GM21390 (cell line): Measurements from ENCODE around the gene MYO16.
"Not testable (repeated sequence)": the region's sequence is repeated elsewhere in the genome, so short reads cannot be mapped to it uniquely, and the experiment has no call there.

ENCODE experiments used
- ATAC-seq: cut with Tn5 transposase; IDR thresholded peaks from one replicate; pipeline ENCODE4 v1.9.1; 2021; ENCODE audit not compliant: unreplicated experiment

MYO16 gene

DNA sequence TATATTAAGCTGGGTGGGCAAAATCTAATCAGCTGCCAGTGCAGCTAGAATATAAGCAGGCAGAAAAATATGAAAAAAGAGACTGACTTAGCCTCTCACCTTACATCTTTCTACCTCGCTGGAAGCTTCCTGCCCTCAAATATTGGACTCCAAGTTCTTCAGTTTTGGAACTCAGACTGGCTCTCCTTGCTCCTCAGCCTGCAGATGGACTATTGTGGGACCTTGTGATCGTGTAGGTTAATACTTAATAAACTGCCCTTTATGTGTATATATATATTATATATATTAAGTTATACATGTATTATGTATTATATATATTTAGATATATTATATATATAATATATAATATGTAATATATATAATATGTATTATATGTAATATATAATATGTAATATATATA lies 588.1 kb downstream of the MYO16 start:
- not testable (repeated sequence) for ATAC-seq

DNA sequence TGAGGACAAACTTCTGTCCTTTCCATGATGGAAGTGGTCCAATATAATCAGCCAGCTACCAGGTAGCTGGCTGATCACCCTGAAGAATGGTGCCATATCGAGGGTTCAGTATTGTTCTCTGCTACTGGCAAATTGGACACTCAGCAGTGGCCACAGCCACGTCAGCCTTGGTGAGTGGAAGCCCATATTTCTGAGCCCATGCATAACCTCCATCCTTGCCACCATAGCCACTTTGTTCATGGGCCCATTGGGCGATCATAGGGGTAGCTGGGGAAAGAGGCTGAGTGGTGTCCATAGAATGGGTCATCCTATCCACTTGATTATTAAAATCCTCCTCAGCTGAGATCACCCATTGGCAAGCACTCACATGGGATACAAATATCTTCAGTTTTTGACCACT lies 591.2 kb downstream of the MYO16 start:
- ATAC-seq: no peak

DNA sequence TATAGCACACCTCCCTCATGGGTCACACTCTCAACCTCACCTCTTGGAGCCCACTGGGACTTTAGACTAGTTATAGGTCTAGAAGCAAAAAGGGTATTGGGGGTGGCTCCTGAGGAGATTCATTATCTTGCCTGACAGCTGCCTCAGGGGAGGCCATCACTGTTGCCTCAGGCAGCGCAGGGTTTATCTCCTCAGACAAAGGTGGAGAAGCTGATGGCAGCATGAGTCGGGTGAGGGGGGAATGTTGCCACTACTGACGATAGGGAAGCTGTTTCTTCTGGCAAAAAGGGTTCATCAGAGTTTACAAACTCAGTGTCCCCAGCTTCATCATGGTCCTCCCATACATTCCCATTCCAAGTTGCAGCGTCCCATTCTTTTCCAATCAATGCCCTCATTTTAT lies 594.6 kb downstream of the MYO16 start:
- ATAC-seq: no peak

DNA sequence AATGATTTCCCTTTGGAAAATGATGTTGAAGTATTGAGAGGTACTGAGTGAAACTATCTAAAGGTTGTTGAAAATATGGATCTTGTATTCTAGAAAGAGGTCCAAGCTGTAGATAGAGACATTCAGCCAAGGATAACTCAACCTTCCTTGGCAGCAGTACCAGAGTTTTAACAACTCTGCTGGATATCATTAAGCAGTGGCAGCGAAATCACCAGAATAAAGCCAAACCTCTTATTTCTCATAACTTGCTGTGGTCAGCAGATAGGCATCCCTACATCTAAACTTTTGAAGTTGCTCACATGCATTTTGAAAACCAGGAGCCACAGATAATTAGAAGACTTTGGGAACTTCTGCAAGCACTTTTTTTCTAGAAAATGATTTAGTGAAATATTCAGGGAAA lies 597.2 kb downstream of the MYO16 start:
- ATAC-seq: no peak

DNA sequence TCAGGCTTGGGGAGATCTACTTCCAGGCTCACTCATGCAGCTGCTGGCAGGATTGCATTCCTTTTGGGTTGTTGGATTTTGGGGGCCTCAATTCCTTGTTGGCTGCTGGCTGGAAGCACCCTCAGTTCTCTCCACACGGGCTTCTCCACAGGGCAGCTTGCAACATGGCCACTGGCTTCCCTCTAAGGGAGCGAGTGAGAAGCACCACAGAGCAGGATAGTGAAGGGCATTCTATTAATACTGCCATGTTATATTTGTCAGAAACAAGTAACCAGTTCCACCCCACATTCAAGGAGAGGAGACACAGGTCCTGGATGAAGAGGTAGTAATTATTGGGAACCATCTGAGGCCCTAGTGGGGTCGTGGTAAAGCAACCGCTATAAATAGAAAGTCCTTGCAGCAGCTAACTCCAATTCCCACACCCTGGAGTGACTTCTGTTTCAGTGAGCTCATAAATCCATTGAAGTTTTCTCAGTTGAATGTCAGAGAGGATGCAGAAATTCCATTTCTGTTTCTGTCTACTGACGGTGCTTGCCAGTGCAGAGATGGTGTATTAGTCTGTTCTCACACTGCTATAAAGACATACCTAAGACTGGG lies 598.0 kb downstream of the MYO16 start:
- no peak for ATAC-seq

DNA sequence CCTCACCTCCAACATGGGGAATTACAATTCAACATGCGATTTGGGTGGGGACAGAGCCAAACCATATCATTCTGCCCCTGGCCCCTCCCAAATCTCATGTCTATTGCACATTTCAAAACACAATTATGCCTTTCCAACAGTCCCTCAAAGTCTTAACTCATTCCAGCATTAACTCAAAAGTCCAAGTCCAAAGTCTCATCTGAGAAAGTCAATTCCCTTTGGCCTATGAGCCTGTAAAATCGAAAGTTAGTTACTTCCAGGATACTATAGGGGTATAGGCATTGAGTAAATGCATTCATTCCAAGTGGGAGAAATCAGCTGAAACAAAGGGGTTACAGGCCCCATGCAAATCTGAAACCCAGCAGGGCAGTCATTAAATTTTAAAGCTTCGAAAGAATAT lies 598.8 kb downstream of the MYO16 start:
- ATAC-seq: no peak

DNA sequence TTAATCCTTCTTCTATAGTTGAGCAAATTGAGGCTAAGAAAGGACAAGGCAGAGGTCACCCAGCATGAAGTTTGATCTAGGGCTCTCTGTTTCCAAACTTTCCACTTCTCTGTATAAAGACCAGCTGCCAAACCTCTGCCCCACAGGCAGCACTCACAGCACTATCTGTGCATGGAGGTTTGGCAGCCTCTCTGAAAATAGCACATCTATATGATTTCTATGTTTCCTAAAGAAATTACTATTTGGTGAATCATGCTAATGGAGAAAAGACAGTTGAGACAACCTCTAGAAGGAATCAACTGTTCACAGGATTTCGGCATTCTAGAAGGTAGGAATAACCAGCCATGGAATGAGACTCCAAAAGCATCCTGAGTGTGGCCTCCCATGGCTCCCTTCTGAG lies 602.5 kb downstream of the MYO16 start:
- ATAC-seq: no peak

DNA sequence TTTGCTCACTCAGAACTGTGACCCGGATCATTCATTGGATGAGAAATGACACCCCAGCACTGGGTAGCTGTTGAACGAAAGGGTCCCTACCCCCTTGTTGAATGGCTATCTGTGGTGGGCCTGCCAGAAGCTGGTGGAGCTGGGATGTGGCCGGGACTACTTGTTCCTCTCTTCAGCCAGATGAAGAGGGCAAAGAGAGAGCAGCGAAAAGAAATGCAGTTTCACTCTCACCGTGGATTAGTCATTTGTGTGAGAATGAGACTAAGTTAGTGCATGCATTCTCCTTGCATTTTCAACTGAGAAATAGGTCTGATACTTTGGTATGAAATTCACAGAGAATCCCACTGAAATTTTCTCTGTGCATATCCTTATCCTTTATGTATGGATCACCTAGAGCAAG lies 603.9 kb downstream of the MYO16 start:
- peak; percentile 80 for ATAC-seq

DNA sequence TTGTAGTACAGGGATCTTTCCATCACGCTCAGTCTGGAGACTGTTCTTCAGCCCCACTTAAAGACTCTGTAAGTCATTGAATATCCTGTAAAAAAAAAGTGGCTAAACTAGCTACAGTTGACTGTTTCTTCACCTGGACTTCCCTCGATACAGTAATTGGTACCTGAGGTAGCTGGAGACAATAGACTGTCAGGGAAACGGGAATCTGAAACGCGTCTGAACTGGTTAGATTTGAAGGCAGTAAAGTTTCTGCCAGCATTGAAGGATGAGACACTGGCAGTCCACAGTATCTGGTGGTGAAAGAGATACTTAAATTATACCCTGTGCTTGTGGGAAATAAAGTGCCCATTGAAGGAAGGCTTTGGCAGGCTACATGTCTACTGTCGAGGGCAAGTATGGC lies 606.5 kb downstream of the MYO16 start:
- ATAC-seq: no peak

DNA sequence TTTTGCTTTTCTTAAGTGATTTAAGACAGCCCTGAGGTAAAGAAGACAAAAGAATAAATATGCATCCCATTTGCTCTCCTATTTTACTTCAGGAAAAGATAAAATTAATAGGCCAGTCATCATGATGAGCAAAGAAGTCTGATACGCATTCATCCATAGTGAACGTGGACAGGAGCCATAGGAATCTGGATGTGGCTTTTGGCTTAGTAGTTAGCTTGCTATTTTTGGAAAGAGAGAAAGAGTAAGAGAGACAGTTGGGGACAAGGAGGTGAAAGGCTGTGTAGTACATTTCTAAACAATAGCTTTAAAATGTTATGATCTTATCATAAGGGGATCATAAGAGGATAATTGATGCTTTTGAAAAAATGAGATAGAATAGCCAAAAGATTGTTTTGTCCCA lies 611.7 kb downstream of the MYO16 start:
- no peak for ATAC-seq

DNA sequence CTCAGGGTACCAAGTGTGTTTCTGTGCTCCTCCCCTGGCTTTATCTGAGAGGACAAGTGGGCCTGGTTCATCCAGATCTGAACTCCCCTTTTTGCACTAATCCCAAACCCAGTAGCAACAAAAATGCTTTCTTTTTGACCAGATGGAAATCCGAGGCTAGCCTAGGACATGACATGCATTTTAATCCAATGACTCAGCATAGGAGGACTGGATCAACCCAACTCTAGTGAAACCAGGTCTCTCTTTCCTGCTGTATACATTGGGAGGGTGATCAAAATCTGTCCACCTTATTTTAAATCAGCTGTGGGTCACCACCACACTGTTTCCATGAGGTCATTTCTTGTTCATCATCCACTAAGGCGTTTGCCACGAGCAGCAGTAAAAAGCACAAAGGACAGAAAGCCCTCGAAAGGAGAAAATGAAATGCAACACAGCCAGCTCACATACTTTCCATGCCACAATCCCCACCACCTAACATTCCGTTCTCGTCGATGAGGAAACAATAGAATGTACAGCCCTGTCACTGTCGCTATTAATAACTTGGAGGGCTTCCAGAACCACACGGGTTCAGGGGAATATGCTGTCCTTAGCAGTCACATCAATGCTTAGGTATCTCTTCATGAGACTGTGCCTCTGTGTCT lies 614.0 kb downstream of the MYO16 start:
- ATAC-seq: no peak

DNA sequence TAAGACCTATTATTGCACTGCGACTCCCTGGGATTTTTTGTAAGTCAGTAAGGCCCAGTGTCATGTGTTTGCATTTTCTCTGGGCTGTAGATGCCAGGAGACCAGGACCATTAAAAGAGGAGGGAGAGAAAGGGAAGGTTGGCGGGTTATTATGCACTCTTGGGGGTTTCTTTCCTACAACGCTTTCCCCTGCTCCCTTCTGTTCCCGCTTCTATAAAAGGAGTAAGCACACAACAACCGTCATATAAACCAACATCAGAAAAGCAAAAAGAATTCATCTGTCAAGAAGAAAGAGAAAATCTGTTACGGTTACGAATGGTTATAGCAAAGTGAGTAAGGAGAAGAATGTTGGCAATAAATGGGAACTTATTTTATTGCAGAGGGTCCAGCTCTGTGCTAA lies 615.2 kb downstream of the MYO16 start:
- no peak for ATAC-seq

DNA sequence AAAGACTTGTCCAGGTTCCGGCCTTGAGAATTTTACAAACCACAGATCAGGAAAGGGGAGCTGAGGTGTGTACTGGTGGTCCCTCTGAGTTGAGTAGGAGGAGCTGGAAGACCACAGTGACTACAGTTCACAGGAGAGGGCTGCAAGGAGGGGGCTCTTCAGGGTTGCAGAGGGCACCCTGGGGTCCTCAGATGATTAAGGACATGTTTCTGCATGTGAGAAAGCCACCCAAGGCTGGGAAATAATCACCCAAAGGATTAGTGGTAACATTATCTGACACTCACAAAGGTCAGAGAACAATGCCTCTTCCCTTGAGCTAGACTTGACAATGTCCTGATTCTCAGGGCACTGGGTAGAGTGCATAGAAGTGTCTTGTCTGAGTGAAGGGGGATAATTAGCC lies 616.6 kb downstream of the MYO16 start:
- no peak for ATAC-seq

DNA sequence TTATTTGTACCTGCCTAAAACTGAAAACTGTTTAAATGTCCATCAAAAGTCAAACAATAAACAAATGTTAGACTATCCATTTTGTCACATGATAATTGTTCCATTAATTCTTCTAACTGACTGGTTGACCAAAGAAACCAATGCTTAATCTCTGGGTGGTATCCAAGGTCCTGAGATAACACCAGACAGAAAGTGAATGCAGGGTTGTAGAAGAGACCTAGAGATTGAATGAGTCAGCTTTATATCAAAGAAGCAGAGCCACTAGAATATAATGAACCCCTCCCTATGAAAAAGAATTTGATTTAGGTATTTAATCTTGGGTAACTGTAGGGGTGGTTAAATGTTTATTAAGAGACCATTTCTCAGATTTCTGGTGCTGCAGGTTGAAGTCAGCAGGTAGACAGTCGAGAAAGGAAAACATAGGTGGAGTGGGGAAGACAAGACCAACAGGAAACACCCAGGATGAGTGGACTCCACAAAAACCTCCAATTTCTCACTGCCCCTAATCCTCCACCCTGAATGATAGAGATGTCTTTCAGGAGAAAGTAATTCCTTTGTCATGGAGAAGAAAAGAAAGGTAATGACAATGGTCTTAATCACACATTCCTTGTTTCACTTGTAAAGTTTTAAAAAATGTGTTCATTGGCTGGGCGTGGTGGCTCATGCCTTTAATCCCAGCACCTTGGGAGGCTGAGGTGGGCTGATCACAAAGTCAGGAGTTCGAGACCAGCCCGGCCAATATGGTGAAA lies 620.5 kb downstream of the MYO16 start:
- ATAC-seq: no peak

DNA sequence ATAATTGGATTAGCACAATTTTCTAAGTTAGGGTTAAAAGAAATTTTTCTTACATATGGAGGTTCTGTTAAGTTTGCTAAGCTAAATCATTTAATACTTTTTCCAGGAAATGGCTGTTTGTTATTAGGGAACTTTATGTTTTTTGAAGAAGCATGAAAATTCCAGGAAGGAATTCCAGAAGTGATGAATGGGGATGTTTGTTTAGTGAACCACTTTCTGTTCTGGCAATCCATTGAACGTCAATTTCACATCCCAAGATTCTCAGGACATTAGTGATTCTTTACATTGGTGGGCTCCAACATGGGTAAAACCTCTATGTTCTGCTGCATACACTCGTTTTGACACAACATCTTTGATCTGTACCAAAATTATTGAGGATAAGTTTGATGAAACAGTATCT lies 622.5 kb downstream of the MYO16 start:
- ATAC-seq: no peak

DNA sequence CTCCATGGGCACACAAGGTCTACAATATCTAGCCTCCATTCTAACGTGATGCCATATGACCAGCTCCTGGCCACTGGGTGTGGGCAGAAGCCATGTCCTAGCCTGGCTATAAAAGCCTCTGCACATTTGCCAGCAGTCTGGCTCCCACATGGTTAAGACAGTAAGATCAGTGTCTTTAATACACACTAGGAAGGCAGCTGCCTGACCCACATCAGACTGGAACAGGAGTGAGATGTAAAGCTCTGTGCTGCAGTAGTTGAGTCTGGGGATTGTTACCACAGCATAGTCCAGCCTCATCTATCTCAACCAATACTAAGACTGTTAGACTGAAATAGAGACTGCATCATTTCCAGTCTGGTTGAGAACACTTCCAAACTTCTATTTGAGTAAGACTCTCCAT lies 623.9 kb downstream of the MYO16 start:
- ATAC-seq: no peak

DNA sequence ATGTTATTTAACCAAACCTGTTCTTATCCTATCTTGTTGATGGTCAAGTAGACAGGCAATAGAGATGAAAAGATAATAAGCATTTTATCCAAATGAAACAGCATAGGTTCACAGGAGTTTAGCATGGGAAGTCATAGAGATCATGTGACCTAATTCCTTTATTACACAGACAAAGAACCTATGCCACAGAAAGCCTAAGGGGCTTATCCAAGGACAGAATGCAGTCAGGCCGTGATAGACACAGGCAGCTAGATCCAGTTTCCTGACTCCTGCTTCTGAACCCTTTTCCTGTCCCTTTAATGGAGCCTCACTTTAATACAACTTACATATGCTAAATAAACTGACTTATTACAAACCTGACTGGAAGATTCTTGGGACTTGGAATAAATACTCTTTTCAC lies 624.9 kb downstream of the MYO16 start:
- no peak for ATAC-seq

DNA sequence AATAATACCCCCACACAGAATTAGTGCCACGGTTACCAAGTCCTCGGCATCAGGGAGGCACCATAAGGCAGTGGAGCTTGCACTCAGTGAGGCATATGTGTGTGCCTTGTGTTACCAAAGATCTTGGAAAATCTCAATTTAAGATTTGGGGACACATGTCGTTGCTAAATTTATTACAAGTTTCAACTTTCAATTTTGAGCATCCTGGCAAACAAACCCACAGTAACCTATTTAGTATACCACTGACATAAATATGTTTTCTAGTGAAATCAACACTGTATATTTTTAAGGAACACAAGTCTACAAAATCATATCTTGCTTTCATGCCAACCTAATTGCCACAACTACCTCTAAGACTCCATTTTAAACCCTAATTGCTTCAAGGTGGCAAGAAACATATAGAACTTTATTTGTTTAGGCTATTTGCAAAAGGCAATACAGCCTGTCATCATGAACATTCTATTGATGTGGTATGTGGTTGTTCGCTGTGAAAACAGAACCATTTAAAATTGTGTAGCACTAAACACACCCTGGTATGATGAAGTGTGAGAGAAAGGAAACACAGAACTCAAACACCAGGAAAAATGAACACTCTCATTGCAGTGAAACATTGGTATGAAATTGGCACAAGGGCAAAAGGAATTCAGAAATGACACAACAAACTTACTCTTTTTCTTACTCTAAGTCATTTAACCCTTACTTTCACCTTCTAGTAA lies 625.9 kb downstream of the MYO16 start:
- ATAC-seq: no peak

DNA sequence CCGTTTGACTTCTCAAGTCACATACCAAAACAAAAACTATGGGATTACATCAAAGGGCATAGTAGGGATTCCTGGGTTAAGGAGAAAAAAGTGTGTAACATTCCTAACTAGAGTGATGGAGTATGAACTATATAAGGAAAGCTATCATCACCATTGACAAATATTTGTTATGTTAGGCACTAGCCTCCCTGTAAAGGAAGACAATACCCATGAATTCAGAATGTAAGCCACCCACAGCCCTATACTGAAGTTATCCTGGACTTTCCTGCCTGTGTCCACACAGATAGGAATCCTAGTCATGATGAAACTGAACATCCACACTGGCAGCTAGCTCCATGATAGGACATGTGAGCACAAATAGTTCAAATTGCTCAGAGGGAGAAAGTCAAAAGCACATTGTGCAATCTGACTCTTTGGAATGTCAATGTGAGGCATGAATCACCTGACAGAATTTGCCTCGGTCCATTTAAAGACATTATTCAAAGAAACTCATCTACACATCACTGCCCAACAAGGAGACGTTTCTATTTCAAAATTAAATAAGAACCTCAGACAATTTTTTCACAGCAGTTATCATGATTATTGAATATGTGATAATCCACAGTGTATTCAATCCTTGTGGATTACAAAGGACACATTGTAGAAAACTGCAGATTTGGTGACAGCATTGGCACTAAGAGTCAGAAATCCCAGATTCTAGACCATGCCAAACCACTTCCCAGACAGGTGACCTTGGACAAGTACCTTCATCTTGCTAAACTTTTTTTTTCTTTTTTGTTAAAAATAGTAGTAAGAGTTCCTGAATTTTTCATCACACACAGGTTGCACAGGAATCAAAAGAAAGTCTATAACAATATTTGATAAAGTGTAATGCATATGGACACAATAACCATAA lies 627.7 kb downstream of the MYO16 start:
- ATAC-seq: no peak
